H1 (cell line): ENCODE data around the gene ETNK1. TPM values are rescaled to one million over a fixed set of nuclear protein-coding genes. Genes with fewer than 3 reads are reported as not detected.

Experiments
- CTCF ChIA-PET: fragments of 300-600 bp; sonication (Branson Sonifier 250); formaldehyde crosslinking; loops from one replicate; lab custom pipeline; 2021; ENCODE audit not compliant: partially characterized antibody; lab: Charles Lee
- POLR2A ChIA-PET: fragments of 300-600 bp; sonication (Branson Sonifier 250); formaldehyde crosslinking; loops from one replicate; lab custom pipeline; 2021; ENCODE audit warnings: inconsistent platforms; ENCODE audit not compliant: partially characterized antibody; lab: Charles Lee
- DNase-seq, 2 experiments: peaks; one replicate each; pipeline versions ENCODE4 v3.0.0 to v3.0.0-alpha.2; 2010 to 2022; ENCODE audit warnings: low spot score in 2 of 2, low read depth in 1 of 2, mixed read lengths in 1 of 2
- FAIRE-seq: peaks from 2 replicates; lab custom pipeline; 2011; peaks lifted over from hg19 to GRCh38; lab: Jason Lieb, UNC
- H2AFZ ChIP-seq: 2 replicates; pipeline ENCODE4 v1.8.1; 2012; ENCODE audit warnings: low read length, inconsistent platforms
- H2AK5ac ChIP-seq: 2 replicates; pipeline ENCODE4 v1.6.1; 2013; ENCODE audit warnings: low read depth, low read length
- H2BK120ac ChIP-seq: replicated peaks from 2 replicates; pipeline ENCODE3; 2013; ENCODE audit warnings: low read depth, low read length, inconsistent platforms
- H2BK12ac ChIP-seq: 2 replicates; pipeline ENCODE4 v1.6.1; 2013; ENCODE audit warnings: low read depth, low read length
- H2BK15ac ChIP-seq: 2 replicates; pipeline ENCODE4 v1.6.1; 2013; ENCODE audit warnings: low read length
- H2BK20ac ChIP-seq: 2 replicates; pipeline ENCODE4 v1.6.1; 2013; ENCODE audit warnings: low read length
- H2BK5ac ChIP-seq: 2 replicates; pipeline ENCODE4 v1.6.1; 2013; ENCODE audit warnings: low read depth, low read length
- H3K14ac ChIP-seq: 2 replicates; pipeline ENCODE4 v1.6.1; 2013; ENCODE audit warnings: inconsistent platforms; ENCODE audit not compliant: insufficient read length
- H3K18ac ChIP-seq: 2 replicates; pipeline ENCODE4 v1.6.1; 2013; ENCODE audit warnings: low read length; ENCODE audit errors: extremely low read depth
- H3K23ac ChIP-seq: 2 replicates; pipeline ENCODE4 v1.6.1; 2013; ENCODE audit warnings: inconsistent platforms; ENCODE audit not compliant: insufficient read length
- H3K23me2 ChIP-seq: 2 replicates; pipeline ENCODE4 v1.6.1; 2013; ENCODE audit warnings: low read depth, low read length
- H3K27ac ChIP-seq: 2 replicates; pipeline ENCODE4 v1.6.1; 2011; ENCODE audit warnings: low read depth, low read length, inconsistent platforms
- H3K27me3 ChIP-seq, 4 experiments: replicated peaks in 1 of 4; 1 replicate in 1 of 4; 2 replicates in 3 of 4; pipeline versions ENCODE4 v1.6.1 to v1.8.1; 2011 to 2013; ENCODE audit warnings: low read length in 3 of 4, mild to moderate bottlenecking in 3 of 4, inconsistent platforms in 2 of 4, mixed read lengths in 2 of 4, moderate library complexity in 1 of 4; ENCODE audit not compliant: control insufficient read depth in 3 of 4, insufficient read depth in 3 of 4; ENCODE audit errors: extremely low read depth in 1 of 4
- H3K36me3 ChIP-seq, 4 experiments: 2 replicates each; pipeline versions ENCODE4 v1.6.1 to v1.8.1; 2011 to 2013; ENCODE audit warnings: mild to moderate bottlenecking in 4 of 4, low read length in 3 of 4, moderate library complexity in 2 of 4, control low read depth in 1 of 4, inconsistent platforms in 1 of 4; ENCODE audit not compliant: insufficient read depth in 4 of 4, control insufficient read depth in 2 of 4
- H3K4ac ChIP-seq: replicated peaks from 2 replicates; pipeline ENCODE3; 2013; ENCODE audit warnings: low read length, low read depth, mixed read lengths, inconsistent platforms; ENCODE audit not compliant: insufficient read length
- H3K4me1 ChIP-seq, 4 experiments: replicated peaks in 1 of 4; 1 replicate in 1 of 4; 2 replicates in 3 of 4; pipeline versions ENCODE4 v1.6.1 to v1.8.1; 2011 to 2013; ENCODE audit warnings: low read length in 3 of 4, inconsistent platforms in 2 of 4, mixed read lengths in 1 of 4; ENCODE audit not compliant: insufficient read depth in 4 of 4, control insufficient read depth in 3 of 4
- H3K4me2 ChIP-seq, 2 experiments: 2 replicates each; pipeline versions ENCODE4 v1.6.1 to v1.8.1; 2011 to 2013; ENCODE audit warnings: low read depth in 2 of 2, low read length in 2 of 2, control low read depth in 1 of 2, inconsistent platforms in 1 of 2, mild to moderate bottlenecking in 1 of 2; ENCODE audit not compliant: insufficient read depth in 1 of 2
- H3K4me3 ChIP-seq, 4 experiments: fragments of 200-600, 300-600 bp in 1 of 4; sonication (generic), shearing (Covaris generic), sonication (Bioruptor Twin) in 1 of 4; 2 replicates each; pipeline versions ENCODE4 v1.5.1 to v1.8.1; 2011 to 2016; ENCODE audit warnings: low read length in 4 of 4, low read depth in 3 of 4, control low read depth in 2 of 4, inconsistent platforms in 2 of 4, mild to moderate bottlenecking in 2 of 4, mixed read lengths in 1 of 4, moderate library complexity in 1 of 4; ENCODE audit not compliant: insufficient read depth in 2 of 4; ENCODE audit errors: extremely low read depth in 1 of 4
- H3K56ac ChIP-seq: replicated peaks from 2 replicates; pipeline ENCODE3; 2013; ENCODE audit warnings: low read depth, mild to moderate bottlenecking, mixed read lengths, low read length, inconsistent platforms; ENCODE audit not compliant: insufficient read length
- H3K79me1 ChIP-seq: 2 replicates; pipeline ENCODE4 v1.6.1; 2013; ENCODE audit warnings: low read depth, low read length, control low read depth
- H3K79me2 ChIP-seq, 2 experiments: 2 replicates each; pipeline versions ENCODE4 v1.6.1 to v1.8.1; 2012 to 2013; ENCODE audit warnings: low read length in 2 of 2, mild to moderate bottlenecking in 2 of 2, inconsistent platforms in 1 of 2; ENCODE audit not compliant: insufficient read depth in 2 of 2, control insufficient read depth in 1 of 2
- H3K9ac ChIP-seq, 4 experiments: replicated peaks in 1 of 4; 1 replicate in 1 of 4; 2 replicates in 3 of 4; pipeline versions ENCODE4 v1.6.1 to v1.8.1; 2011 to 2013; ENCODE audit warnings: low read depth in 3 of 4, low read length in 3 of 4, control low read depth in 2 of 4, mild to moderate bottlenecking in 2 of 4, moderate library complexity in 2 of 4, inconsistent platforms in 1 of 4; ENCODE audit errors: extremely low read depth in 1 of 4
- H3K9me3 ChIP-seq, 2 experiments: 2 replicates each; pipeline versions ENCODE4 v1.6.1 to v1.8.1; 2012 to 2013; ENCODE audit warnings: mild to moderate bottlenecking in 2 of 2, moderate library complexity in 2 of 2, control low read depth in 1 of 2, inconsistent platforms in 1 of 2, low read depth in 1 of 2, low read length in 1 of 2, mixed read lengths in 1 of 2; ENCODE audit not compliant: insufficient read depth in 2 of 2
- H4K20me1 ChIP-seq, 2 experiments: replicated peaks in 1 of 2; 2 replicates each; pipeline versions ENCODE3 to v1.8.1; 2011 to 2013; ENCODE audit warnings: inconsistent platforms in 2 of 2, low read length in 2 of 2, mild to moderate bottlenecking in 1 of 2; ENCODE audit not compliant: insufficient read depth in 2 of 2, control insufficient read depth in 1 of 2
- H4K5ac ChIP-seq: 2 replicates; pipeline ENCODE4 v1.6.1; 2013; ENCODE audit warnings: low read length, low read depth, mixed read lengths, inconsistent platforms; ENCODE audit not compliant: insufficient read length
- H4K8ac ChIP-seq: 2 replicates; pipeline ENCODE4 v1.8.0; 2013; ENCODE audit warnings: mild to moderate bottlenecking, moderate library complexity, low read length, inconsistent platforms; ENCODE audit not compliant: insufficient read depth; ENCODE audit errors: extremely low read depth
- H4K91ac ChIP-seq: replicated peaks from 2 replicates; pipeline ENCODE3; 2013; ENCODE audit warnings: low read length, mixed read lengths, inconsistent platforms; ENCODE audit not compliant: insufficient read length
- JUN ChIP-seq: IDR thresholded peaks from 2 replicates; pipeline ENCODE4 v1.6.1; 2011; ENCODE audit warnings: low read depth, mild to moderate bottlenecking, improper control_type of control experiment, low read length
- MAFK ChIP-seq: IDR thresholded peaks from 2 replicates; pipeline ENCODE4 v1.6.1; 2012; ENCODE audit warnings: low read depth, mild to moderate bottlenecking, improper control_type of control experiment, low read length
- SRF ChIP-seq: IDR thresholded peaks from 2 replicates; pipeline ENCODE4 v1.6.1; 2011; ENCODE audit warnings: mild to moderate bottlenecking, low read depth, low read length, moderate library complexity
- SUZ12 ChIP-seq: fragments of 200-600 bp; sonication (generic); IDR thresholded peaks from 2 replicates; pipeline ENCODE4 v1.6.1; 2012; ENCODE audit warnings: mild to moderate bottlenecking, inconsistent platforms, low read length, moderate library complexity, mixed read lengths
- TEAD4 ChIP-seq: IDR thresholded peaks from 2 replicates; pipeline ENCODE4 v1.6.1; 2012; ENCODE audit warnings: low read depth, low read length, inconsistent platforms, mixed read lengths
- WGBS, 2 experiments: shearing (Covaris generic) in 1 of 2; methylation state at CpG; one replicate each; pipeline versions ENCODE4 v1.1.6 to v1.1.7; 2013 to 2015; ENCODE audit warnings: low lambda C conversion rate in 2 of 2, mixed read lengths in 2 of 2, inconsistent platforms in 1 of 2, low coverage in 1 of 2, missing lambda C conversion rate in 1 of 2; ENCODE audit not compliant: insufficient replicate concordance in 2 of 2, insufficient coverage in 1 of 2, insufficient read length in 1 of 2; ENCODE audit errors: extremely low coverage in 1 of 2, missing lambda C conversion rate in 1 of 2; 5-methylcytosine and 5-hydroxymethylcytosine counted together
- polyA plus RNA-seq, 7 experiments: library from polyadenylated mRNA; depleted of rRNA in 3 of 7; stranded (reverse) in 5 of 7; unstranded in 2 of 7; fragments of >200 nt in 5 of 7; fragments of 200-250 nt in 2 of 7; gene quantifications; 1 replicate in 5 of 7; 2 replicates in 1 of 7; 4 replicates in 1 of 7; pipeline versions ENCODE4 v1.2.1 to v1.2.3, GENCODE V29; 2011 to 2013; ENCODE audit warnings: missing spikeins in 2 of 7, mixed read lengths in 2 of 7
- total RNA-seq: library from RNA; stranded (reverse); fragmentation: NEBNext Ultra II Directional; extraction: Animal tissue kit (Norgen Biotek cat#: 25700); gene quantifications from 2 replicates; pipeline ENCODE4 v1.2.1, GENCODE V29; 2021

The ETNK1 gene
- total and polyA plus RNA-seq, 2 of the 8 experiments (the other 6 are each of a cell fraction or from before 2014, with no cell fraction given), result 11.6 to 82.7 TPM

DNA sequence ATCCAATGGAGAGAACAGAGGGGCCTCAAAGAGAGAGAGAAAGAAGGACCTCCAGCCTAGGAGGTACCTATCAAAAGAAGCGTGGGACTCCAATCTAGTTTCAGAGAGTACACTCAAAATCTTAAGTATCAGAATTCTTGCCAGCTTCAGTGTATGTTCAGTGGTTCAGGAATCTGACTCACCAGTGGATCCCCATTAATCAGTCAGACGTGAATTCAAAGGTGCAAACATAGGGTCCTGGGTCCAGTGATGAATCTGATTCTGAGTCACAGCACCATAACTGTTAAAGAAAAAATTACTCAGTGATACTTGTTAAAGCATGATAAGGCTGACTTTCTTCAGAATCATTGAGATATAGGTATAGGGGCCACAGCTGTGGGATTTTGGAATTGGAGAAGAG is 33.2 kb downstream of the ETNK1 start:
- WGBS, 2 experiments, result 94% methylated on average over 2 of the region's 2 CpGs; no CpG with 5 or more reads in 1 of the 2 experiments
- no peak overlapping the region for H3K4ac ChIP-seq
- no peak overlapping the region for H3K9ac ChIP-seq

More for the DNA sequence above, 33.2 kb downstream of the ETNK1 start:
- Histone ChIP-seq H3K36me3 (peaks cover 0 to 16% (median 0%) of the 10 kb centered on the region in 4 experiments; a peak in 2 of 8 replicates), H3K4me2 (no peak overlapping the region), H3K79me2 (peaks cover 0 to 26% of the 10 kb centered on the region in 2 experiments; a peak in 2 of 4 replicates), H3K4me3 (no peak overlapping the region), H3K79me1 (peaks cover 2% of the 10 kb centered on the region), H3K56ac (no peak overlapping the region), H3K23me2 (no peaks in the 10 kb centered on the region), H4K5ac (no peak overlapping the region), H2BK120ac (no peak overlapping the region), H4K20me1 (peaks cover 2 to 10% of the 10 kb centered on the region in 2 experiments), H3K18ac (no peak overlapping the region), H2BK5ac (no peak overlapping the region), H3K27ac (no peak overlapping the region), H4K91ac (no peak overlapping the region), H2AFZ (no peak overlapping the region), H2BK15ac (no peak overlapping the region), H3K23ac (no peak overlapping the region), H3K27me3 (no peaks in the 10 kb centered on the region), H2BK20ac (no peak overlapping the region), H2AK5ac (no peak overlapping the region), H2BK12ac (no peak overlapping the region), H3K4me1 (no peaks in the 10 kb centered on the region), H3K9me3 (no peaks in the 10 kb centered on the region), H4K8ac (no peak overlapping the region), H3K14ac (no peak overlapping the region)
- no peak for DNase-seq
- ChIA-PET CTCF (no interaction called here), POLR2A (interaction anchor here (0.6 kb wide), 1 partner anchor 23 kb away, joined by 3 read pairs; no protein-coding TSS in a partner anchor)
- TF ChIP-seq MAFK (no peak), JUN (no peak), SUZ12 (no peak), TEAD4 (no peak), SRF (no peak)
- no peak for FAIRE-seq
